Esophagus squamous epithelium (tissue), 5 donors: ENCODE results near the gene NPLOC4. TPM values are rescaled to one million over a fixed set of nuclear protein-coding genes. Genes with fewer than 3 reads are reported as not detected.
A peak's percentile ranks its signal among the peaks of the same experiment; 100 is the strongest.

ENCODE experiments used
- DNase-seq: peaks from one replicate; lab custom pipeline; 2025; lab: John Stamatoyannopoulos, UW
- H3K27ac ChIP-seq, 4 donors: fragments of 200-600 bp; sonication (generic); one replicate each; pipeline ENCODE4 v1.5.1; 2016 to 2019; ENCODE audit warnings: mild to moderate bottlenecking in 1 of 4
- H3K27me3 ChIP-seq, 4 donors: fragments of 200-600 bp; sonication (generic); 1 replicate in 3 of 4; 2 replicates in 1 of 4; pipeline versions ENCODE4 v1.5.1 to v1.6.0; 2017 to 2021; ENCODE audit warnings: antibody characterized with exemption in 1 of 4
- H3K36me3 ChIP-seq, 3 donors: fragments of 200-600 bp; sonication (generic); one replicate each; pipeline ENCODE4 v1.5.1; 2016 to 2019
- H3K4me1 ChIP-seq, 3 donors: fragments of 200-600 bp; sonication (generic); one replicate each; pipeline ENCODE4 v1.5.1; 2017 to 2019
- H3K4me3 ChIP-seq, 4 donors: fragments of 200-600 bp; sonication (generic); 1 replicate in 3 of 4; 2 replicates in 1 of 4; pipeline ENCODE4 v1.5.1; 2016 to 2019; ENCODE audit warnings: mild to moderate bottlenecking in 2 of 4, moderate library complexity in 1 of 4
- H3K9me3 ChIP-seq, 3 donors: fragments of 200-600 bp; sonication (generic); one replicate each; pipeline ENCODE4 v1.5.1; 2016 to 2019
- POLR2A ChIP-seq, 4 donors: fragments of 450-650 bp; IDR thresholded peaks; one replicate each; pipeline ENCODE4 v1.6.1; 2017; ENCODE audit warnings: antibody characterized with exemption in 4 of 4, mild to moderate bottlenecking in 4 of 4, moderate library complexity in 3 of 4
- WGBS, 2 donors: methylation state at CpG; one replicate each; pipeline ENCODE4 v1.1.5; 2018; 5-methylcytosine and 5-hydroxymethylcytosine counted together
- intact Hi-C: fragments of 100-400 bp; cut with DNase I; formaldehyde crosslinking; loops from one replicate; pipeline ENCODE4 v1.15.0; 2022
- total RNA-seq, 4 donors: library from RNA; depleted of rRNA; stranded (reverse); fragments of >200 nt; gene quantifications; one replicate each; pipeline ENCODE4 v1.1.0, GENCODE V29; 2016
- TF ChIP-seq, protein P1 (sequence below), 6 experiments: fragments of 450-650 bp in 4 of 6; fragments of 200-600 bp in 2 of 6; sonication (generic) in 2 of 6; IDR thresholded peaks; one replicate each; pipeline ENCODE4 v1.5.1; 2016 to 2019; ENCODE audit warnings: antibody characterized with exemption in 6 of 6, mild to moderate bottlenecking in 4 of 6, moderate library complexity in 4 of 6
- donor health status: DM: yes; HTN: yes; CAD: no.

Gene NPLOC4
- total RNA-seq, 4 donors from 2014 or later, result 49.0 to 80.9 (median 62.4) TPM

DNA sequence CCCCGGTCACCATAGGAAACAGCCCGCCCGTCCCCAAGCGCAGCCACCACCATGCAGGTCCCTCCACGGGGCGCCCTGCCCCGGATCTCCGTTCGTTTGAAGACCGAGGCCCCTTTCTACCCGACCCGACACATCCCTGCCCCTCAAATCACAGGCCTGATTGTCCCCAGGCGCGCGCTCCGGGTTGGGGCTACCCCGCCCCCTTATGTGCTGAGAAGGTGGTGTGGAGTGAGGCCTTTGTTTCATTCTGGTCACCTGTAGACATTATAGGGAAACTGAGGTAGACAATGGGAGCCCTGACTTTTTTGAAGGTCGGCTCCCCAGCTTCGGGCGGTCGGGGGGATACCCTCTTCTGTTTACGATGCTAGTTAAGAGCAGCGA lies 123.5 kb downstream of the NPLOC4 start:
- Histone ChIP-seq H3K4me3 (peak overlapping the region; percentile 91 to 99 (median 97)), H3K27ac (peak overlapping the region; percentile 99 to 100 (median 100)), H3K27me3 (no peaks in the 10 kb centered on the region), H3K4me1 (peaks cover 36 to 85% (median 44%) of the 10 kb centered on the region in 3 donors), H3K36me3 (peaks cover 15 to 41% (median 28%) of the 10 kb centered on the region in 3 donors), H3K9me3 (no peaks in the 10 kb centered on the region)
- 0% methylated on average over 5 to 15 of the region's 23 CpGs for WGBS, 2 donors
- DNase-seq, result no peak
- TF ChIP-seq POLR2A (IDR thresholded peaks at IDR 0.05), result no peak
- TF ChIP-seq, protein P1, sequence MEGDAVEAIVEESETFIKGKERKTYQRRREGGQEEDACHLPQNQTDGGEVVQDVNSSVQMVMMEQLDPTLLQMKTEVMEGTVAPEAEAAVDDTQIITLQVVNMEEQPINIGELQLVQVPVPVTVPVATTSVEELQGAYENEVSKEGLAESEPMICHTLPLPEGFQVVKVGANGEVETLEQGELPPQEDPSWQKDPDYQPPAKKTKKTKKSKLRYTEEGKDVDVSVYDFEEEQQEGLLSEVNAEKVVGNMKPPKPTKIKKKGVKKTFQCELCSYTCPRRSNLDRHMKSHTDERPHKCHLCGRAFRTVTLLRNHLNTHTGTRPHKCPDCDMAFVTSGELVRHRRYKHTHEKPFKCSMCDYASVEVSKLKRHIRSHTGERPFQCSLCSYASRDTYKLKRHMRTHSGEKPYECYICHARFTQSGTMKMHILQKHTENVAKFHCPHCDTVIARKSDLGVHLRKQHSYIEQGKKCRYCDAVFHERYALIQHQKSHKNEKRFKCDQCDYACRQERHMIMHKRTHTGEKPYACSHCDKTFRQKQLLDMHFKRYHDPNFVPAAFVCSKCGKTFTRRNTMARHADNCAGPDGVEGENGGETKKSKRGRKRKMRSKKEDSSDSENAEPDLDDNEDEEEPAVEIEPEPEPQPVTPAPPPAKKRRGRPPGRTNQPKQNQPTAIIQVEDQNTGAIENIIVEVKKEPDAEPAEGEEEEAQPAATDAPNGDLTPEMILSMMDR (IDR thresholded peaks at IDR 0.05), result peak in 1 of 6 experiments; percentile 5
- intact Hi-C loops, result loop anchor here (5.0 kb wide), 1 partner anchor 116 kb away; the partner anchor contains the start of gene BAHCC1

DNA sequence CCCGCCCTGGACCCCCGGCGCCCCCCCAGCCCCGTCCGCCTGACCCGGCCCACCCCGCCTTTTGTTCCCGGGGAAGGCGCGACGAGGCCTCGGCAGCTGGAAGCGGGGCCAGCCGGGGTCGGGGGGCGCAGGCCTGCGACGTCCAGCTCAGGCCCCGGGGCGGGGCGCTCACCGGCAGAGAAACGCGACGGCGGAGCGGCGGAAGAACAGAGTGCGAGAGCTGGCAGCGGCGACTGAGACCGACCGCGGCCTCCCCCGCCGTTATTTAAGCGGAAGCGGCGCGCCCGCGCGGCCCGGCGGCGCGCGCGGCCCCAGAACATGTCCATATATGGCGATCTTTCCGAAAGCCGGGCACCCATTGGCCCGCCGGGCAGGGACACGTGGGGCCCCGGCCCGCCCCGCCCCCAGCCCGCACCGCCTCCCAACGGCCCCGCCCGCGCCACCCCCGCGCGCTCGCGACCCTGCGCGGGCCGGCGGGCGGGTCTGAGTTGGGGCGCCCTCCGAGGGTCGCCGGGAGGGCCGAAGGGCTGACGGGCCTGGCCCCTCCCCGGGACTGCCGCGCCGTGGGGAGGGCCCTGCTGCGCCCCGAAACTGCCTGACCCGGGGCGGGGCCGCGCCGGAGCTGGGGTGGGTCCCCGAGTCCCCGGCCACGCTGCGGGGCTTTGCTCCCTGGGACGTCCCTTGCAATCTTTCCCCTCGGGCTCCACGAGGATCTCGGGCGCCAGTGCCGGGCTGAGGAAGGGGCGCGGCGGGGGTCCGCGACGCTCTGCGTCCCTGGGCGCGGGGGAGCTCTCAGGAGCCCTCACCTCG lies 124.1 kb downstream of the NPLOC4 start, which contains the start of gene ACTG1:
Gene ACTG1, minus strand, starts transcription at position 238 of the 810 bp plus-strand sequence. CDS start 445 bp downstream, outside the sequence.
- peak in 3 of 4 donors; percentile 28 to 98 (median 97) for TF ChIP-seq POLR2A (IDR thresholded peaks at IDR 0.05)
- TF ChIP-seq, protein P1 (IDR thresholded peaks at IDR 0.05), result peak in 1 of 6 experiments; percentile 5
- Histone ChIP-seq H3K36me3 (peaks cover 15 to 41% (median 28%) of the 10 kb centered on the region in 3 donors), H3K27me3 (no peaks in the 10 kb centered on the region), H3K4me3 (peak within 1 kb of the TSS; percentile 91 to 99 (median 97)), H3K9me3 (no peaks in the 10 kb centered on the region), H3K4me1 (peaks cover 30 to 80% (median 38%) of the 10 kb centered on the region in 3 donors), H3K27ac (peak within 1 kb of the TSS; percentile 99 to 100 (median 100))
- no CpG with 5 or more reads among the region's 111 CpGs for WGBS, 2 donors
- peak; percentile 73 for DNase-seq
- intact Hi-C loops, result loop anchor here (5.0 kb wide), 1 partner anchor 115 kb away; the partner anchor contains the start of gene BAHCC1

DNA sequence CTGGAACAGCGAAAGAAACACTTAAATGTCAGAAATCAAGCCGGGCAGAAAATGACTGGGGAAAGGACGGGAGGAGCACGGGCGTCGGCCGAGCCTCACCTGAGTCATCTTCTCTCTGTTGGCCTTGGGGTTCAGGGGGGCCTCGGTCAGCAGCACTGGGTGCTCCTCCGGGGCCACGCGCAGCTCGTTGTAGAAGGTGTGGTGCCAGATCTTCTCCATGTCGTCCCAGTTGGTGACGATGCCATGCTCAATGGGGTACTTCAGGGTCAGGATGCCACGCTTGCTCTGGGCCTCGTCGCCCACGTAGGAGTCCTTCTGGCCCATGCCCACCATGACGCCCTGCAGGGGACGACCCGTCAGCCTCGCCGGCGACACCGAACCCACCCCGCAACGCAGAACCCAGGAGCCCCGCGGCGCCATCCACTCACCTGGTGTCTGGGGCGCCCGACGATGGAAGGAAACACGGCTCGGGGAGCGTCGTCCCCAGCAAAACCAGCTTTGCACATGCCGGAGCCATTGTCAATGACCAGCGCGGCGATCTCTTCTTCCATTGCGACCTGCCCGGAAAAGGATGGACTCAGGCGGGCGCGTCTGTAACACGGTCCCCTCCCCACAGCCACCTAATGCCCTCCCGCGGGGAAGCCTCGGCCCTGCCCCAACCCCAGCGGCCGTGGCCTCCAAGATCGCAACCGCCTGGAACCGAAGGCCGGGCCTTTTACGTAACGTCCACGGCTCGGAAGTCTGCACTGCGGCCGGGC lies 124.9 kb downstream of the NPLOC4 start:
- peak overlapping the region; percentile 91 to 99 (median 97) for H3K4me3 ChIP-seq
- WGBS, 2 donors, result 0 to 2% methylated on average over 15 to 17 of the region's 62 CpGs
- TF ChIP-seq, protein P1 (IDR thresholded peaks at IDR 0.05), result no peak
- no peak for TF ChIP-seq POLR2A (IDR thresholded peaks at IDR 0.05)
- intact Hi-C loops, result loop anchor here (5.0 kb wide), 1 partner anchor 115 kb away; the partner anchor contains the start of gene BAHCC1
- DNase-seq, result no peak
- peaks cover 15 to 41% (median 28%) of the 10 kb centered on the region in 3 donors for H3K36me3 ChIP-seq
- peak overlapping the region; percentile 97 to 100 (median 100) for H3K27ac ChIP-seq
- no peaks in the 10 kb centered on the region for H3K9me3 ChIP-seq
- peaks cover 25 to 72% (median 30%) of the 10 kb centered on the region in 3 donors for H3K4me1 ChIP-seq
- no peaks in the 10 kb centered on the region for H3K27me3 ChIP-seq

DNA sequence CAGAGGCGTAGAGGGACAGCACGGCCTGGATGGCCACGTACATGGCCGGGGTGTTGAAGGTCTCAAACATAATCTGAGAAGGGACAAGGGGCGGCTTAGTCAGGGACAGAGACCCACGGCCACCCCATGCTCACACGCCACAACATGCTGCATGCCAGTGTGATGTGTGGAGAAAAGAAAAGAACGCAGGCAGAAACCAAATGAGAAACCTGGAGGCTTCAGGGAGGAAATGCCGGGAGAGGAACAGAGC lies 125.4 kb downstream of the NPLOC4 start:
- 0 to 1% methylated on average over 8 of the region's 9 CpGs for WGBS, 2 donors
- no peak for DNase-seq
- H3K9me3 ChIP-seq, result no peaks in the 10 kb centered on the region
- H3K27me3 ChIP-seq, result no peaks in the 10 kb centered on the region
- peak overlapping the region; percentile 97 to 100 (median 100) for H3K27ac ChIP-seq
- H3K4me1 ChIP-seq, result peaks cover 25 to 67% (median 25%) of the 10 kb centered on the region in 3 donors
- intact Hi-C loops, result loop anchor here (5.0 kb wide), 1 partner anchor 114 kb away; the partner anchor contains the start of gene BAHCC1
- TF ChIP-seq POLR2A (IDR thresholded peaks at IDR 0.05), result no peak
- H3K36me3 ChIP-seq, result peaks cover 15 to 41% (median 28%) of the 10 kb centered on the region in 3 donors
- peak overlapping the region; percentile 91 to 99 (median 97) for H3K4me3 ChIP-seq

DNA sequence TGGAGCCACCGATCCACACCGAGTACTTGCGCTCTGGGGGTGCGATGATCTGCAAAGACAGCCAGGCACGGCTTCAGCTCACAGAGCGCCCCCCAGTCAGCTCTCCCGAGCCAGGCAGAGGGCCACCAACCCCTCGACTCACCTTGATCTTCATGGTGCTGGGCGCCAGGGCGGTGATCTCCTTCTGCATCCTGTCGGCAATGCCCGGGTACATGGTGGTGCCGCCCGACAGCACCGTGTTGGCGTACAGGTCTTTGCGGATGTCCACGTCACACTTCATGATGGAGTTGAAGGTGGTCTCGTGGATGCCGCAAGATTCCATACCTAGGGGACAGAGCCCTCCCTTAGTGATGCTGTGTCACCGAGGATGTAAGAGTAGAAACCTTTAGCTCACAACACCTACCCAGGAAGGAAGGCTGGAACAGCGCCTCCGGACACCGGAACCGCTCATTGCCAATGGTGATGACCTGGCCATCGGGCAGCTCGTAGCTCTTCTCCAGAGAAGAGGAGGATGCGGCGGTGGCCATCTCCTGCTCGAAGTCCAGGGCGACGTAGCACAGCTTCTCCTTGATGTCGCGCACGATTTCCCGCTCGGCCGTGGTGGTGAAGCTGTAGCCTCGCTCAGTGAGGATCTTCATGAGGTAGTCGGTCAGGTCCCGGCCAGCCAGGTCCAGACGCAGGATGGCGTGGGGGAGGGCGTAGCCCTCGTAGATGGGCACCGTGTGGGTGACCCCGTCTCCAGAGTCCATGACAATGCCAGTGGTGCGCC lies 125.9 kb downstream of the NPLOC4 start:
- no peak for DNase-seq
- peaks cover 15 to 41% (median 28%) of the 10 kb centered on the region in 3 donors for H3K36me3 ChIP-seq
- H3K4me3 ChIP-seq, result peak overlapping the region; percentile 91 to 99 (median 97)
- TF ChIP-seq, protein P1 (IDR thresholded peaks at IDR 0.05), result no peak
- TF ChIP-seq POLR2A (IDR thresholded peaks at IDR 0.05), result no peak
- H3K4me1 ChIP-seq, result peaks cover 20 to 62% (median 23%) of the 10 kb centered on the region in 3 donors
- WGBS, 2 donors, result 0 to 1% methylated on average over 6 to 15 of the region's 48 CpGs
- no peaks in the 10 kb centered on the region for H3K9me3 ChIP-seq
- intact Hi-C loops, result loop anchor here (5.0 kb wide), 1 partner anchor 114 kb away; the partner anchor contains the start of gene BAHCC1
- H3K27ac ChIP-seq, result peak overlapping the region; percentile 97 to 100 (median 100)
- H3K27me3 ChIP-seq, result no peaks in the 10 kb centered on the region
